Fibroblast of lung (primary cell): ENCODE results near the gene ZFYVE28. TPM values are rescaled to one million over a fixed set of nuclear protein-coding genes. Genes with fewer than 3 reads are reported as not detected.

ENCODE experiments used
- DNase-seq, 2 donors: peaks; one replicate each; pipeline versions ENCODE4 v3.0.0 to v3.0.0-alpha.2; 2010; ENCODE audit warnings: low read depth in 2 of 2
- H2AFZ ChIP-seq: 2 replicates; pipeline ENCODE4 v1.5.1; 2012; ENCODE audit warnings: low read length, control low read depth, inconsistent platforms
- H3K27ac ChIP-seq: 2 replicates; pipeline ENCODE4 v1.5.1; 2011; ENCODE audit warnings: low read length, control low read depth; ENCODE audit not compliant: insufficient read depth
- H3K27me3 ChIP-seq: 2 replicates; pipeline ENCODE4 v1.5.1; 2011; ENCODE audit warnings: mild to moderate bottlenecking, low read length; ENCODE audit not compliant: control insufficient read depth, insufficient read depth
- H3K36me3 ChIP-seq: 2 replicates; pipeline ENCODE4 v1.5.1; 2011; ENCODE audit warnings: low read length; ENCODE audit not compliant: control insufficient read depth, insufficient read depth
- H3K4me1 ChIP-seq: 2 replicates; pipeline ENCODE4 v1.5.1; 2011; ENCODE audit warnings: low read length; ENCODE audit not compliant: control insufficient read depth, insufficient read depth; ENCODE audit errors: extremely low read depth
- H3K4me2 ChIP-seq: 2 replicates; pipeline ENCODE4 v1.5.1; 2011; ENCODE audit warnings: low read length, control low read depth; ENCODE audit not compliant: insufficient read depth; ENCODE audit errors: extremely low read depth
- H3K4me3 ChIP-seq, 4 experiments: fragments of 200-600 bp in 1 of 4; sonication (generic) in 1 of 4; replicated peaks in 1 of 4; 2 replicates each; pipeline ENCODE4 v1.5.1; 2011 to 2016; ENCODE audit warnings: low read length in 4 of 4, low read depth in 3 of 4, mild to moderate bottlenecking in 3 of 4, control low read depth in 2 of 4, inconsistent platforms in 1 of 4, mixed read lengths in 1 of 4; ENCODE audit not compliant: insufficient read depth in 1 of 4; ENCODE audit errors: control extremely low read depth in 1 of 4
- H3K79me2 ChIP-seq: 2 replicates; pipeline ENCODE4 v1.5.1; 2012; ENCODE audit warnings: mild to moderate bottlenecking, low read length, inconsistent platforms; ENCODE audit not compliant: control insufficient read depth, insufficient read depth
- H3K9ac ChIP-seq: 2 replicates; pipeline ENCODE4 v1.5.1; 2011; ENCODE audit warnings: mild to moderate bottlenecking, low read length, control low read depth; ENCODE audit not compliant: insufficient read depth
- H3K9me3 ChIP-seq: 2 replicates; pipeline ENCODE4 v1.5.1; 2012; ENCODE audit warnings: low read depth, low read length; ENCODE audit not compliant: control insufficient read depth, insufficient read depth
- H4K20me1 ChIP-seq: 2 replicates; pipeline ENCODE4 v1.5.1; 2011; ENCODE audit warnings: low read length; ENCODE audit not compliant: control insufficient read depth, insufficient read depth; ENCODE audit errors: extremely low read depth
- EZH2 ChIP-seq: IDR thresholded peaks from 2 replicates; pipeline ENCODE4 v1.5.1; 2012; ENCODE audit warnings: low read length, control low read depth, mild to moderate bottlenecking; ENCODE audit errors: missing control alignments
- polyA plus RNA-seq, 2 donors: library from polyadenylated mRNA; depleted of rRNA in 1 of 2; stranded (reverse) in 1 of 2; unstranded in 1 of 2; fragments of >200 nt; gene quantifications; 2 replicates each; pipeline ENCODE4 v1.2.1, GENCODE V29; 2011 to 2012; ENCODE audit warnings: missing spikeins in 1 of 2
- total RNA-seq: library from RNA; depleted of rRNA; stranded (reverse); fragments of >200 nt; gene quantifications from 2 replicates; pipeline ENCODE4 v1.2.1, GENCODE V29; 2014
- TF ChIP-seq, protein P1 (sequence below), 2 donors: IDR thresholded peaks in 1 of 2; conservative IDR thresholded peaks in 1 of 2; 1 replicate in 1 of 2; 2 replicates in 1 of 2; pipeline ENCODE4 v1.5.1; 2011 to 2012; ENCODE audit warnings: low read length in 2 of 2, control low read depth in 1 of 2, inconsistent platforms in 1 of 2, low read depth in 1 of 2, mild to moderate bottlenecking in 1 of 2

Gene ZFYVE28
- total and polyA plus RNA-seq, 2 donors (not counting 1 experiment from before 2014, with no cell fraction given), result 2.4 to 11.6 TPM

DNA sequence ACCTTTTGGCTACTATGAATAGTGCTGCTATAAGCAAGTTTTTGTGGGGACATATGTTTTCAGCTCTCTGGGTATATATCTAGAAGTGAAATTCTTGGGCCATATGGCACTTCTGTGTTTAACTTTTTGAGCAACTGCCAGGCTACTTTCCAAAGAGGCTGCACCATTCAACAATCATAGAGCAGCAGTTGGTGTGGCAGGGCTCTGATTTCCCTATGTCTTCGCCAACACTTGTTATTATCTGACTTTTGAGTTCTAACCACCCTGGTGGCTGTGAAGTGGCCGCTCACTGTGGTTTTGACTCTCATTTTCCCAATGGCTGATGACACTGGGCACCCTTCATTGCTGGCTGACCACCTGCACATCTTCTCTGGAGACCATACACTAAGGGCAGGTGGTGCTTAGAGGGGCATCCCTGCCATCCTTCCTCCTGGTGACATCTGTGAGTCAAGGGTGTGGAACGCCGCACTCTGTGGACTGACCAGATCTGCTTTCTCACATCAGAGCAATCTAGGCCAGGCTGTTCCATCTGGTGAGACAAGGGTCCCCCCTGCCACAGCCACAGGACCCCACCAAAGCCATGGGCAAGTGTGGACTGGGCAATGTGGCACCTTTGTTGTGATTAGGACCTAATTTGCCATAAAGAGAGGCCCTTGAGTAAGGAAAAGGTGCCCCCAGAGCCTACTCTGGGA, 49.6 kb downstream of the ZFYVE28 start:
- no peaks in the 10 kb centered on the region for H3K27me3 ChIP-seq
- TF ChIP-seq, protein P1, sequence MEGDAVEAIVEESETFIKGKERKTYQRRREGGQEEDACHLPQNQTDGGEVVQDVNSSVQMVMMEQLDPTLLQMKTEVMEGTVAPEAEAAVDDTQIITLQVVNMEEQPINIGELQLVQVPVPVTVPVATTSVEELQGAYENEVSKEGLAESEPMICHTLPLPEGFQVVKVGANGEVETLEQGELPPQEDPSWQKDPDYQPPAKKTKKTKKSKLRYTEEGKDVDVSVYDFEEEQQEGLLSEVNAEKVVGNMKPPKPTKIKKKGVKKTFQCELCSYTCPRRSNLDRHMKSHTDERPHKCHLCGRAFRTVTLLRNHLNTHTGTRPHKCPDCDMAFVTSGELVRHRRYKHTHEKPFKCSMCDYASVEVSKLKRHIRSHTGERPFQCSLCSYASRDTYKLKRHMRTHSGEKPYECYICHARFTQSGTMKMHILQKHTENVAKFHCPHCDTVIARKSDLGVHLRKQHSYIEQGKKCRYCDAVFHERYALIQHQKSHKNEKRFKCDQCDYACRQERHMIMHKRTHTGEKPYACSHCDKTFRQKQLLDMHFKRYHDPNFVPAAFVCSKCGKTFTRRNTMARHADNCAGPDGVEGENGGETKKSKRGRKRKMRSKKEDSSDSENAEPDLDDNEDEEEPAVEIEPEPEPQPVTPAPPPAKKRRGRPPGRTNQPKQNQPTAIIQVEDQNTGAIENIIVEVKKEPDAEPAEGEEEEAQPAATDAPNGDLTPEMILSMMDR (conservative IDR thresholded peaks at IDR 0.05 in 1 of 2, IDR thresholded peaks at IDR 0.05 in 1 of 2; ENCODE audit: low read depth in 1 of 2, low read length in 2 of 2), result no peak
- no peak for TF ChIP-seq EZH2
- H3K4me2 ChIP-seq, result no peak overlapping the region
- H2AFZ ChIP-seq, result no peak overlapping the region
- no peaks in the 10 kb centered on the region for H3K79me2 ChIP-seq
- no peak overlapping the region for H3K4me3 ChIP-seq
- no peaks in the 10 kb centered on the region for H3K36me3 ChIP-seq
- H3K9ac ChIP-seq, result no peak overlapping the region
- no peak for DNase-seq
- H3K4me1 ChIP-seq, result no peaks in the 10 kb centered on the region
- H3K9me3 ChIP-seq, result no peaks in the 10 kb centered on the region
- H3K27ac ChIP-seq, result no peak overlapping the region
- no peaks in the 10 kb centered on the region for H4K20me1 ChIP-seq

DNA sequence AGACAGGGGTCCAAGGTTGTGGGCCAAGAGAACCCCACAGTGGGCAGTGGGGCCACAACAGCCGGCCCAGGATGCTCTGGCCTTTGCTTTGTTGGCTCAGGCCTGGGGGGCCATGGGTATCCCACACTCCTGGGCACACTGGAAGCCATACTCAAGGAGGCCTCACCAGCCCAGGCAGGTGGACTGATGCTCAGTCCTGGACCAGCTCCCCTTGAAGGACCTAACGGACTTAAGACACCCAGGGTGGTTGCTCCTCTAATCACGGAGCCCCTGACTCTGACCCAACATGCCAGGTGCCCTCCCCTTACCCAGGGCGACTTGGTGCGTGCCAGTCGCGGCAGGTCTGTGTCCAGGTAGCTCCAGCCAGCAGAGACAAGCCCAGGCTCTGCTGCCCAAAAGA, 50.8 kb downstream of the ZFYVE28 start:
- Histone ChIP-seq H3K4me2 (no peak overlapping the region), H3K4me3 (no peak overlapping the region), H3K27me3 (no peaks in the 10 kb centered on the region), H3K36me3 (no peaks in the 10 kb centered on the region), H2AFZ (no peak overlapping the region), H3K9ac (no peak overlapping the region), H4K20me1 (no peaks in the 10 kb centered on the region), H3K9me3 (no peaks in the 10 kb centered on the region), H3K4me1 (no peaks in the 10 kb centered on the region), H3K27ac (no peak overlapping the region), H3K79me2 (no peaks in the 10 kb centered on the region)
- TF ChIP-seq, protein P1 (conservative IDR thresholded peaks at IDR 0.05 in 1 of 2, IDR thresholded peaks at IDR 0.05 in 1 of 2; ENCODE audit: low read depth in 1 of 2, low read length in 2 of 2), result no peak
- no peak for TF ChIP-seq EZH2
- no peak for DNase-seq

DNA sequence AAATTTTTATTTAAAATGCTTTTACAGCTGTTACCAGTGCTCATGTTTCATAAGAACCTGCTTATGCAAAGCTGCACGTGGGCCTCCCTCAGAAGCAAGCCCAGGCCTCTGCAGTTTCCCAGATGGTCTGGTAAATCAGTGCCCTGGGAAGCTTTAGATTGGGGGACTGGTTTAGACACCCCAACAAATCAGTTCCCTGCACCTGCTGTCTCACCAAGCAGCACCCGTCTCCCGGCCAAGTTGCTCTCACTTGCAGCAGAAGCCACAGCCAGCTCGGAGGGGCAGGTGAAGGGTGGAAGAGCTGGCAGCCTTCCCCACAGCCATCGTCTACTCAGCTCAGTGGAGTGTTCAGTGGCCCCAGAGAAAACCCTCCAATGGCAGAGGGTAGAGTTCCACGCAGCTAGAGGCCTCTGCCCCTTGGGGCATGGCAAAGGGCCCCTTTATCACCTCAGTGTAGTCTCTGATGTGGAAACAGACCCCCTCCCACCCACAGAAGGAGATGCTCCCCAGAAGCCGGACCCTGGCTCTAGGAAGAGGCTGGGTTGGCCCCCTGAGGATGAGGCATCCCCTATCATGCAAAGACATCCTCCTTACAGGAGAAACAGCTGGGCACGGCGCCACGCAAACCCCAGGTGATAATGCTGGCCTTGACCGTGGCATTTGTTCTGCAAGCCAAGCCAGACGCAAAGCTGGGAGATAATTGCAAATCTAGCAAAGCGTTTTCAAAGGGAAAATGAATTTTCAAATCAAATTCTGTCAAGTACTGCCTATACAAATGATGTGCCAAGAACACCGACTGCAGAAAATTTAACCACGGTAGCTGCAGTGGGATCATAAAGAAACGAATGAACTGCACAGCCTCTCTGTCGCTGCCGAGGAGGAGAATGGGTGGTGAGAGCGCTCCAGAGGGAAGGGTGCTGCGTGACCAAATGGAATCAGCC, 51.9 kb downstream of the ZFYVE28 start:
- Histone ChIP-seq H3K4me2 (no peak overlapping the region), H3K9me3 (no peaks in the 10 kb centered on the region), H2AFZ (no peak overlapping the region), H3K4me3 (no peak overlapping the region), H3K9ac (no peak overlapping the region), H3K27me3 (no peaks in the 10 kb centered on the region), H3K4me1 (no peaks in the 10 kb centered on the region), H3K27ac (no peak overlapping the region), H4K20me1 (no peaks in the 10 kb centered on the region), H3K79me2 (no peaks in the 10 kb centered on the region), H3K36me3 (no peaks in the 10 kb centered on the region)
- peak in 1 of 2 donors; percentile 38 for DNase-seq
- TF ChIP-seq EZH2, result no peak
- TF ChIP-seq, protein P1 (conservative IDR thresholded peaks at IDR 0.05 in 1 of 2, IDR thresholded peaks at IDR 0.05 in 1 of 2; ENCODE audit: low read depth in 1 of 2, low read length in 2 of 2), result no peak
